ENCODE data around the gene HS3ST2.
"Not testable (repeated sequence)": the region's sequence is repeated elsewhere in the genome, so short reads cannot be mapped to it uniquely, and the experiment has no call there.

The HS3ST2 gene

DNA sequence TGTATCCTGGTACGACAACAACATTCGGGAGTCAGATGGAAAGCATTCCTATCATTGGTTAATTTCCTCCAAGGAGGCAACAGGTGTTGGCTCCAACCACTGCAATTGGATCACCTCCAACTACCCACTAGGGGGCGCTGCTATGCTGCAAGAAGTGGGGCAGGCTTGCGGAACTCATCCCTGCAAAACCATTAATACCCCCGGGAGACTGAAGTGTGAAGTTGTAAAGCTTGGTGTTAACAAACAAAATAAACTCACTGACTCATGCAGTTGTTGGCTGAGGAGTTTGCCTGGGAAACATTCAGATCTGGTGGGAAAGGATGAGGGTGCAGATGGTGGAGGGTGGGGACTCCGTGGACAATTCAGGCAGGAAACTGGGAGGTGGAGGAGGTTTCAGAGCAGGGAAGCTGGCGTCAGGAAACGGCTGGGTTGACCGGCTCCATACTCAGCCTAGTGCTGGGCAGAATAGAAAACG, 84.9 kb downstream of the HS3ST2 start:
- Histone ChIP-seq H3K79me2 (ENCODE audit: control insufficient read depth, insufficient read depth, low read length, unreplicated experiment) (no peaks in the 10 kb centered on the region), H3K4me3 (ENCODE audit: low read depth, low read length) (no peak overlapping the region), H3K27ac (ENCODE audit: low read depth, low read length) (no peak overlapping the region), H2AFZ (ENCODE audit: low read length, unreplicated experiment) (no peak overlapping the region), H3K27me3 (ENCODE audit: insufficient read depth, low read length) (peaks cover 67% of the 10 kb centered on the region), H3K4me1 (ENCODE audit: control insufficient read depth, insufficient read depth, low read length, unreplicated experiment) (no peaks in the 10 kb centered on the region), H3K36me3 (ENCODE audit: insufficient read depth, low read length) (no peaks in the 10 kb centered on the region)

- not testable (repeated sequence) for H3K79me2 ChIP-seq (ENCODE audit: control insufficient read depth, insufficient read depth, low read length, unreplicated experiment); H2AFZ ChIP-seq (ENCODE audit: low read length, unreplicated experiment); H3K4me3 ChIP-seq (ENCODE audit: low read depth, low read length); H3K36me3 ChIP-seq (ENCODE audit: insufficient read depth, low read length); H3K4me1 ChIP-seq (ENCODE audit: control insufficient read depth, insufficient read depth, low read length, unreplicated experiment); H3K27ac ChIP-seq (ENCODE audit: low read depth, low read length)
- peaks cover 61% of the 10 kb centered on the region for H3K27me3 ChIP-seq (ENCODE audit: insufficient read depth, low read length)
Observed at GRCh38 chr16:22899567-22899966, 85.6 kb downstream of the HS3ST2 start.

- Histone ChIP-seq H3K79me2 (ENCODE audit: control insufficient read depth, insufficient read depth, low read length, unreplicated experiment) (no peaks in the 10 kb centered on the region), H3K4me1 (ENCODE audit: control insufficient read depth, insufficient read depth, low read length, unreplicated experiment) (no peaks in the 10 kb centered on the region), H3K4me3 (ENCODE audit: low read depth, low read length) (no peak overlapping the region), H2AFZ (ENCODE audit: low read length, unreplicated experiment) (no peak overlapping the region), H3K36me3 (ENCODE audit: insufficient read depth, low read length) (no peaks in the 10 kb centered on the region), H3K27me3 (ENCODE audit: insufficient read depth, low read length) (peaks cover 55% of the 10 kb centered on the region), H3K27ac (ENCODE audit: low read depth, low read length) (no peak overlapping the region)
Observed at GRCh38 chr16:22900863-22901262, 86.9 kb downstream of the HS3ST2 start.

- no peak overlapping the region for H3K4me3 ChIP-seq (ENCODE audit: low read depth, low read length)
- peaks cover 58% of the 10 kb centered on the region for H3K27me3 ChIP-seq (ENCODE audit: insufficient read depth, low read length)
Observed at GRCh38 chr16:22901563-22901962, 87.6 kb downstream of the HS3ST2 start.

DNA sequence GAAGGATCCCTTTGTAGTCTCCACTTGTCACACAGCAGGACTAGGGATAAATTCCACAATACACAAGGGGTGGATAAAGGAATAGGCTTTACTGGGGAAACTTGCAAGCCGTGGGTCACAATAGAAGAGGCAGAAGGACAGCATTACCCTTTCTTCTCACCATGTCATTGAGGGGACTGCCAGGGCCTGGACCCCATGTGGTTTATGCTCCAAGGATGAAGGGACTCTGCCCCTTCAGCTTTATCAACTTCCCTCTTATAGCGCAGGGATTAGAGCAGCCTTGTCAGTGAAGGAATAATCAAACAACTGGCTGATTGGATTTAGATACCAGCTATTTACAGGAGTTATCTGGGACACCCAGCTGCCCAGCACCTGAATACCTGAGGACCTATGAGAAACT, 89.8 kb downstream of the HS3ST2 start:
- Histone ChIP-seq H3K27ac (ENCODE audit: low read depth, low read length) (no peak overlapping the region), H3K79me2 (ENCODE audit: control insufficient read depth, insufficient read depth, low read length, unreplicated experiment) (no peaks in the 10 kb centered on the region), H3K4me3 (ENCODE audit: low read depth, low read length) (no peak overlapping the region), H3K4me1 (ENCODE audit: control insufficient read depth, insufficient read depth, low read length, unreplicated experiment) (no peaks in the 10 kb centered on the region), H3K27me3 (ENCODE audit: insufficient read depth, low read length) (peaks cover 54% of the 10 kb centered on the region), H2AFZ (ENCODE audit: low read length, unreplicated experiment) (no peak overlapping the region), H3K36me3 (ENCODE audit: insufficient read depth, low read length) (no peaks in the 10 kb centered on the region)

More at GRCh38 chr16:22901563-22901962, 87.6 kb downstream of the HS3ST2 start:
- Histone ChIP-seq H3K79me2 (ENCODE audit: control insufficient read depth, insufficient read depth, low read length, unreplicated experiment) (no peaks in the 10 kb centered on the region), H3K27ac (ENCODE audit: low read depth, low read length) (no peak overlapping the region), H3K4me1 (ENCODE audit: control insufficient read depth, insufficient read depth, low read length, unreplicated experiment) (no peaks in the 10 kb centered on the region), H2AFZ (ENCODE audit: low read length, unreplicated experiment) (no peak overlapping the region), H3K36me3 (ENCODE audit: insufficient read depth, low read length) (no peaks in the 10 kb centered on the region)

- Histone ChIP-seq H3K4me3 (ENCODE audit: low read depth, low read length) (no peak overlapping the region), H3K4me1 (ENCODE audit: control insufficient read depth, insufficient read depth, low read length, unreplicated experiment) (no peaks in the 10 kb centered on the region), H2AFZ (ENCODE audit: low read length, unreplicated experiment) (no peak overlapping the region), H3K27ac (ENCODE audit: low read depth, low read length) (no peak overlapping the region), H3K27me3 (ENCODE audit: insufficient read depth, low read length) (peaks cover 3% of the 10 kb centered on the region; the same call in 1 of the 2 replicates), H3K79me2 (ENCODE audit: control insufficient read depth, insufficient read depth, low read length, unreplicated experiment) (no peaks in the 10 kb centered on the region), H3K36me3 (ENCODE audit: insufficient read depth, low read length) (no peaks in the 10 kb centered on the region)
Observed at GRCh38 chr16:22912654-22913053, 98.7 kb downstream of the HS3ST2 start.

GRCh38 chr16:22915003-22915402, 101.0 kb downstream of the HS3ST2 start:
- Histone ChIP-seq H3K27me3 (ENCODE audit: insufficient read depth, low read length) (peaks cover 5% of the 10 kb centered on the region; the same call in 1 of the 2 replicates), H3K27ac (ENCODE audit: low read depth, low read length) (no peak overlapping the region), H3K4me1 (ENCODE audit: control insufficient read depth, insufficient read depth, low read length, unreplicated experiment) (no peaks in the 10 kb centered on the region), H2AFZ (ENCODE audit: low read length, unreplicated experiment) (no peak overlapping the region), H3K36me3 (ENCODE audit: insufficient read depth, low read length) (no peaks in the 10 kb centered on the region), H3K79me2 (ENCODE audit: control insufficient read depth, insufficient read depth, low read length, unreplicated experiment) (no peaks in the 10 kb centered on the region), H3K4me3 (ENCODE audit: low read depth, low read length) (no peak overlapping the region)

DNA sequence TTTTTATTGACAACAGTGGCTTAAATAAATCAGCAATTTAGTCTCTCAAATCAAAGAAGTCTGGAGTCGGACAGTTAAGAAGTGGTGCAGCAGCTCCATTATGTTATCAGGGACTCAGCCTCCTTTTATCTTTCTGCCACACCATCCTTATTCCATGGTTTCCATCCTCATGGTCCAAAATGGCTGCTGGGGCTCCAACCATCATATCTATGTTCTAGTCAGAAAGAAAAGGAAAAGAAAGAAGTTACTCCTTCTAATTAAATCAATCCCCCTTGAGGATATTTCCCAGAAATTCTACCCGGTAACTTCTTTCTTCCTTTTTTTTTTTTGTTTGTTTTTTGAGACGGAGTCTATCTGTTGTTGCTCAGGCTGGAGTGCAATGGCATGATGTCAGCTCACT, 109.5 kb downstream of the HS3ST2 start:
- Histone ChIP-seq H3K4me1 (ENCODE audit: control insufficient read depth, insufficient read depth, low read length, unreplicated experiment) (no peaks in the 10 kb centered on the region), H3K4me3 (ENCODE audit: low read depth, low read length) (no peak overlapping the region), H3K27me3 (ENCODE audit: insufficient read depth, low read length) (peaks cover 33% of the 10 kb centered on the region), H3K36me3 (ENCODE audit: insufficient read depth, low read length) (no peaks in the 10 kb centered on the region), H2AFZ (ENCODE audit: low read length, unreplicated experiment) (no peak overlapping the region), H3K27ac (ENCODE audit: low read depth, low read length) (no peak overlapping the region), H3K79me2 (ENCODE audit: control insufficient read depth, insufficient read depth, low read length, unreplicated experiment) (no peaks in the 10 kb centered on the region)

- Histone ChIP-seq H3K27me3 (ENCODE audit: insufficient read depth, low read length) (peaks cover 41% of the 10 kb centered on the region), H3K79me2 (ENCODE audit: control insufficient read depth, insufficient read depth, low read length, unreplicated experiment) (no peaks in the 10 kb centered on the region), H3K27ac (ENCODE audit: low read depth, low read length) (no peak overlapping the region), H3K4me1 (ENCODE audit: control insufficient read depth, insufficient read depth, low read length, unreplicated experiment) (no peaks in the 10 kb centered on the region), H3K4me3 (ENCODE audit: low read depth, low read length) (no peak overlapping the region), H2AFZ (ENCODE audit: low read length, unreplicated experiment) (no peak overlapping the region), H3K36me3 (ENCODE audit: insufficient read depth, low read length) (no peaks in the 10 kb centered on the region)
Observed at GRCh38 chr16:22924492-22924891, 110.5 kb downstream of the HS3ST2 start.

- no peaks in the 10 kb centered on the region for H3K79me2 ChIP-seq (ENCODE audit: control insufficient read depth, insufficient read depth, low read length, unreplicated experiment)
- no peak overlapping the region for H3K27ac ChIP-seq (ENCODE audit: low read depth, low read length)
- H3K27me3 ChIP-seq (ENCODE audit: insufficient read depth, low read length) = peaks cover 43% of the 10 kb centered on the region
- H3K36me3 ChIP-seq (ENCODE audit: insufficient read depth, low read length) = no peaks in the 10 kb centered on the region
- H3K4me3 ChIP-seq (ENCODE audit: low read depth, low read length) = no peak overlapping the region
- H2AFZ ChIP-seq (ENCODE audit: low read length, unreplicated experiment) = no peak overlapping the region
- H3K4me1 ChIP-seq (ENCODE audit: control insufficient read depth, insufficient read depth, low read length, unreplicated experiment) = no peaks in the 10 kb centered on the region
Observed at GRCh38 chr16:22926105-22926751, 112.3 kb downstream of the HS3ST2 start.

DNA sequence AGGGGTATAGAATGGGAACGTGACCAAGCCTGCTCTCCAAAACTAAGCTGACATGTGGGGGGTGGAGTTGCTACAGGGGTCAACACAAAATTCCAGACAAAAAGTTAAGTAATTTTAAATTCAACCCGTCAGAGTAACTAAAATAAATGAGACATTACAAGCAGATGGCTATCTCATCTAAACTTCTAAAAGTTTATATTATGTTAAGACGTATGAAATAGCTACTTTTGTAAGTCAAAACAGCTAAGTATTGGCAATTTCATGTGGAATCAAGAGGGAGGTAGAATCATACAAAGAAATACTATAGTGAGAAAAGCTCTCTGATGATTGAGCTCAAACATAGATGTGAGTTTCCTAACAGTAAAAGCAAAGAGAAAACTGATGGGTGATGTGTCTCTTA, 113.3 kb downstream of the HS3ST2 start:
- Histone ChIP-seq H3K36me3 (ENCODE audit: insufficient read depth, low read length) (no peaks in the 10 kb centered on the region), H3K27ac (ENCODE audit: low read depth, low read length) (no peak overlapping the region), H3K4me3 (ENCODE audit: low read depth, low read length) (no peak overlapping the region)

More for the DNA sequence above, 113.3 kb downstream of the HS3ST2 start:
- Histone ChIP-seq H3K79me2 (ENCODE audit: control insufficient read depth, insufficient read depth, low read length, unreplicated experiment) (no peaks in the 10 kb centered on the region), H2AFZ (ENCODE audit: low read length, unreplicated experiment) (no peak overlapping the region), H3K27me3 (ENCODE audit: insufficient read depth, low read length) (peaks cover 51% of the 10 kb centered on the region), H3K4me1 (ENCODE audit: control insufficient read depth, insufficient read depth, low read length, unreplicated experiment) (no peaks in the 10 kb centered on the region)
